Gastroesophageal sphincter (tissue), 3 donors: ENCODE data around the gene LRRC36.

Source experiments
- POLR2A ChIP-seq, 2 donors: fragments of 450-650 bp; IDR thresholded peaks; one replicate each; pipeline ENCODE4 v1.6.1; 2017; ENCODE audit warnings: antibody characterized with exemption in 2 of 2, mild to moderate bottlenecking in 2 of 2, moderate library complexity in 1 of 2
- TF ChIP-seq, protein P1 (sequence below), 4 experiments: fragments of 200-600 bp in 2 of 4; fragments of 450-650 bp in 2 of 4; sonication (generic) in 1 of 4; IDR thresholded peaks; one replicate each; pipeline ENCODE4 v1.5.1; 2017 to 2019; ENCODE audit warnings: antibody characterized with exemption in 4 of 4, mild to moderate bottlenecking in 2 of 4, moderate library complexity in 2 of 4

DNA sequence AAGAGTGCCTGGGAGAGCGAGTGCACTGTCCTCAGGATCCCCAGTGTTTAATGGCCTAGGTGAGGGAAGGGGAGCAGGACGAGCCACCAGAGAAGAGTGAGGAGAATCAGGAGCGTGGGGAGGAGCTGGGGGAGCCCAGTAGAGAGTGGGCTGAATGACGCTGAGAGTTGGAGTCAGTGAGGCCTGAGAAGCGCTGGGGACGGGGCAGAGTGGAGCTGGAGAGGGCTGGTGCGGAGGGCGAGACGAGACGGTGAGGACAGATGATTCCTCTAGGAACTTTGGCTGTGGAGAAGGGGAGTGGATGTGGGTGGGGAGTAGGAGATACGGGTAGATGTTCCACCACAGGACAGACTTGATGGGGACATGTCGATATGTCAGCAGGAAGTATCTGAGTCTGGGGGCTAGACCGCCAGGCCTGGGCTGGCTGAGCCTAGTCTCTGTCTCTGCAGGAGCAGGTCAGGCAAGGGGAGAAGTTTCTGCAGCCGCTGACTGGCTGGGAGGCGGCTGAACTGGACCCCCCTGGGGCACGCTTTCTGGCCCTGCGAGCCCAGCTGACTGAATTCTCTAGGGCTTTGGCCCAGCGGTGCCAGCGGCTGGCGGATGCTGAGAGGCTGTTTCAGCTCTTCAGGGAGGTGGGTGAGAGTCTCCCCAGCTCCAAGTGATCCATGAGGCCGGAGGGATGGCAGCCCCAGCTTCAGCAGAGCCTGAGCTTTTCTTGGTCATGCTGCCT lies 42.6 kb upstream of the LRRC36 start:
- TF ChIP-seq, protein P1, sequence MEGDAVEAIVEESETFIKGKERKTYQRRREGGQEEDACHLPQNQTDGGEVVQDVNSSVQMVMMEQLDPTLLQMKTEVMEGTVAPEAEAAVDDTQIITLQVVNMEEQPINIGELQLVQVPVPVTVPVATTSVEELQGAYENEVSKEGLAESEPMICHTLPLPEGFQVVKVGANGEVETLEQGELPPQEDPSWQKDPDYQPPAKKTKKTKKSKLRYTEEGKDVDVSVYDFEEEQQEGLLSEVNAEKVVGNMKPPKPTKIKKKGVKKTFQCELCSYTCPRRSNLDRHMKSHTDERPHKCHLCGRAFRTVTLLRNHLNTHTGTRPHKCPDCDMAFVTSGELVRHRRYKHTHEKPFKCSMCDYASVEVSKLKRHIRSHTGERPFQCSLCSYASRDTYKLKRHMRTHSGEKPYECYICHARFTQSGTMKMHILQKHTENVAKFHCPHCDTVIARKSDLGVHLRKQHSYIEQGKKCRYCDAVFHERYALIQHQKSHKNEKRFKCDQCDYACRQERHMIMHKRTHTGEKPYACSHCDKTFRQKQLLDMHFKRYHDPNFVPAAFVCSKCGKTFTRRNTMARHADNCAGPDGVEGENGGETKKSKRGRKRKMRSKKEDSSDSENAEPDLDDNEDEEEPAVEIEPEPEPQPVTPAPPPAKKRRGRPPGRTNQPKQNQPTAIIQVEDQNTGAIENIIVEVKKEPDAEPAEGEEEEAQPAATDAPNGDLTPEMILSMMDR (IDR thresholded peaks at IDR 0.05), result no peak
- TF ChIP-seq POLR2A (IDR thresholded peaks at IDR 0.05), result no peak
